Measurements from ENCODE around the gene TTN. TPM values are rescaled to one million over a fixed set of nuclear protein-coding genes. Genes with fewer than 3 reads are reported as not detected.

Gene TTN
- total and polyA plus RNA-seq, 2 donors (not counting 1 experiment from before 2014, with no cell fraction given), result 1.7 to 46.4 TPM

DNA sequence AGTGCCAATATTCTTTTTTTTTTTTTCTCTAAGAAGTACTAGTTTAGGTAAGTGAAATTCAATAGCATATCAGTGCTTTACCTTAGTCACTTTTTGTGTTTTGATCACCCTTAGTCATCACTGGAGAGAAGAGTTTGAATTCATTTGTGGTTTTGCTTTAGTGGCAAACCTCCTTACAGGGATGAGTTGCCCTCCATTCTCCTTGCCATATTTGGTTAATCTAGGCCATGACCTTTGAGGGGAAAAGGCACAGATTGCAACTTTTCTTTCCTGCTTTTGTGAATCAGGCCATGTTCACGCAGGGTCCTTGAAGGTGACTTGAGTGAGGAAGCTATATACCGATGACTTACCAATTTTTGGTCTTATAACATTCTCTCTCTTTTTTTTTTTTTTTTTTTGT is 292.6 kb downstream of the TTN start:
- CTCF ChIA-PET, result no interaction called here
- Mint-ChIP-seq H3K27me3 (no peaks in the 10 kb centered on the region), H3K4me1 (no peaks in the 10 kb centered on the region), H3K4me3 (no peak overlapping the region), H3K9me3 (ENCODE audit: insufficient read depth) (no peaks in the 10 kb centered on the region), H3K27ac (no peak overlapping the region)
- peaks cover 0 to 1% (median 0%) of the 10 kb centered on the region in 3 donors for H3K9me3 ChIP-seq (ENCODE audit: control extremely low read depth in 1 of 3, control insufficient read depth in 2 of 3, insufficient read depth in 1 of 3, low read length in 2 of 3)
- DNase-seq, result no peak
- no CpG with 5 or more reads among the region's 2 CpGs for WGBS (ENCODE audit: insufficient coverage)
- no peaks in the 10 kb centered on the region for H3K27me3 ChIP-seq (replicated peaks in 1 of 4; ENCODE audit: control extremely low read depth in 1 of 4, control insufficient read depth in 3 of 4, insufficient read depth in 4 of 4, low read length in 3 of 4)
- no peak overlapping the region for H3K4me3 ChIP-seq (ENCODE audit: control extremely low read depth in 1 of 5, extremely low read depth in 1 of 5, insufficient read depth in 1 of 5, low read depth in 2 of 5, low read length in 4 of 5)
- no peak overlapping the region for H3K9ac ChIP-seq (ENCODE audit: low read length)
- POLR2A ChIA-PET, result no interaction called here
- TF ChIP-seq, protein P1, sequence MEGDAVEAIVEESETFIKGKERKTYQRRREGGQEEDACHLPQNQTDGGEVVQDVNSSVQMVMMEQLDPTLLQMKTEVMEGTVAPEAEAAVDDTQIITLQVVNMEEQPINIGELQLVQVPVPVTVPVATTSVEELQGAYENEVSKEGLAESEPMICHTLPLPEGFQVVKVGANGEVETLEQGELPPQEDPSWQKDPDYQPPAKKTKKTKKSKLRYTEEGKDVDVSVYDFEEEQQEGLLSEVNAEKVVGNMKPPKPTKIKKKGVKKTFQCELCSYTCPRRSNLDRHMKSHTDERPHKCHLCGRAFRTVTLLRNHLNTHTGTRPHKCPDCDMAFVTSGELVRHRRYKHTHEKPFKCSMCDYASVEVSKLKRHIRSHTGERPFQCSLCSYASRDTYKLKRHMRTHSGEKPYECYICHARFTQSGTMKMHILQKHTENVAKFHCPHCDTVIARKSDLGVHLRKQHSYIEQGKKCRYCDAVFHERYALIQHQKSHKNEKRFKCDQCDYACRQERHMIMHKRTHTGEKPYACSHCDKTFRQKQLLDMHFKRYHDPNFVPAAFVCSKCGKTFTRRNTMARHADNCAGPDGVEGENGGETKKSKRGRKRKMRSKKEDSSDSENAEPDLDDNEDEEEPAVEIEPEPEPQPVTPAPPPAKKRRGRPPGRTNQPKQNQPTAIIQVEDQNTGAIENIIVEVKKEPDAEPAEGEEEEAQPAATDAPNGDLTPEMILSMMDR (IDR thresholded peaks at IDR 0.05), result no peak
- no peak for TF ChIP-seq EZH2 (IDR thresholded peaks at IDR 0.05; ENCODE audit: borderline replicate concordance, insufficient read depth, low read depth, low read length, poor library complexity, severe bottlenecking)
- H2AFZ ChIP-seq (ENCODE audit: insufficient read depth, low read depth, low read length, poor library complexity, severe bottlenecking), result no peak overlapping the region
- H3K4me2 ChIP-seq (replicated peaks; ENCODE audit: low read depth, low read length, poor library complexity, severe bottlenecking), result no peak overlapping the region
- H3K79me2 ChIP-seq (ENCODE audit: control insufficient read depth, insufficient read depth, low read length), result no peaks in the 10 kb centered on the region
- no peaks in the 10 kb centered on the region for H4K20me1 ChIP-seq (ENCODE audit: control insufficient read depth, insufficient read depth, low read length, poor library complexity, severe bottlenecking)
- H3K36me3 ChIP-seq (replicated peaks in 1 of 2; ENCODE audit: control extremely low read depth in 1 of 2, control insufficient read depth in 1 of 2, extremely low read depth in 1 of 2, insufficient read depth in 2 of 2, low read length in 1 of 2), result peaks cover 3 to 6% of the 10 kb centered on the region in 2 experiments
- H3K4me1 ChIP-seq (ENCODE audit: control insufficient read depth in 2 of 2, insufficient read depth in 2 of 2, low read length in 2 of 2), result no peaks in the 10 kb centered on the region
- H3K27ac ChIP-seq (ENCODE audit: low read length in 2 of 2), result no peak overlapping the region
- intact Hi-C loops (cut with micrococcal nuclease), result no loop called here
- ATAC-seq (ENCODE audit: low read depth), result no peak

DNA sequence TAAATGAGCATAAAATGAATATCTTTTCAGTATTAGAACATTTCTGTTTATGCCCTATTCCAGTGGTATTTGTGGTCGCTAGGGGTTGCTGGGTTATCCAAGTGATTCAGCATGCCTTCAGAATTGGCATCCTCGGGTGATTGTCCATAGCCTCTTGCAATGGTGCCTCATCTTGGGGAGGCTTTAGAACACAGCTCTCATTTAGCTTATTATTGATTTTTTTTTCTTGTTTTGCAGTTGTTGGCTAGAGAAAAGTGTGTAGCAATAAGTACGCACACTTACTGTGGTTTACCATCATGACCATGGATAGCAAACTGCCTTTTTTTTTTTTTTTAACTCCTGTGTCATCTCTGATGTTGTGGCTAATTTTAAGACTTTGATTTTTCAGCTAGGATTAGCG is 293.3 kb downstream of the TTN start:
- H3K27ac ChIP-seq (ENCODE audit: low read length in 2 of 2), result no peak overlapping the region
- no peak overlapping the region for H3K4me3 ChIP-seq (ENCODE audit: control extremely low read depth in 1 of 5, extremely low read depth in 1 of 5, insufficient read depth in 1 of 5, low read depth in 2 of 5, low read length in 4 of 5)
- H4K20me1 ChIP-seq (ENCODE audit: control insufficient read depth, insufficient read depth, low read length, poor library complexity, severe bottlenecking), result no peaks in the 10 kb centered on the region
- H3K27me3 ChIP-seq (replicated peaks in 1 of 4; ENCODE audit: control extremely low read depth in 1 of 4, control insufficient read depth in 3 of 4, insufficient read depth in 4 of 4, low read length in 3 of 4), result no peaks in the 10 kb centered on the region
- no peak overlapping the region for H2AFZ ChIP-seq (ENCODE audit: insufficient read depth, low read depth, low read length, poor library complexity, severe bottlenecking)
- H3K9ac ChIP-seq (ENCODE audit: low read length), result no peak overlapping the region
- no peaks in the 10 kb centered on the region for H3K9me3 Mint-ChIP-seq (ENCODE audit: insufficient read depth)
- no peak overlapping the region for H3K4me3 Mint-ChIP-seq
- ATAC-seq (ENCODE audit: low read depth), result no peak
- H3K79me2 ChIP-seq (ENCODE audit: control insufficient read depth, insufficient read depth, low read length), result no peaks in the 10 kb centered on the region
- peaks cover 0 to 1% (median 0%) of the 10 kb centered on the region in 3 donors for H3K9me3 ChIP-seq (ENCODE audit: control extremely low read depth in 1 of 3, control insufficient read depth in 2 of 3, insufficient read depth in 1 of 3, low read length in 2 of 3)
- intact Hi-C loops (cut with micrococcal nuclease), result no loop called here
- WGBS (ENCODE audit: insufficient coverage), result 100% methylated on average over 1 of the region's 4 CpGs
- DNase-seq, result no peak
- H3K27me3 Mint-ChIP-seq, result no peaks in the 10 kb centered on the region
- H3K4me2 ChIP-seq (replicated peaks; ENCODE audit: low read depth, low read length, poor library complexity, severe bottlenecking), result no peak overlapping the region
- ChIA-PET CTCF (no interaction called here), POLR2A (interaction anchor here (0.6 kb wide), 1 partner anchor 62 kb away, joined by 3 read pairs; no protein-coding TSS in a partner anchor)
- no peaks in the 10 kb centered on the region for H3K4me1 Mint-ChIP-seq
- no peak overlapping the region for H3K27ac Mint-ChIP-seq
- H3K4me1 ChIP-seq (ENCODE audit: control insufficient read depth in 2 of 2, insufficient read depth in 2 of 2, low read length in 2 of 2), result no peaks in the 10 kb centered on the region
- H3K36me3 ChIP-seq (replicated peaks in 1 of 2; ENCODE audit: control extremely low read depth in 1 of 2, control insufficient read depth in 1 of 2, extremely low read depth in 1 of 2, insufficient read depth in 2 of 2, low read length in 1 of 2), result peaks cover 3 to 6% of the 10 kb centered on the region in 2 experiments
- no peak for TF ChIP-seq EZH2 (IDR thresholded peaks at IDR 0.05; ENCODE audit: borderline replicate concordance, insufficient read depth, low read depth, low read length, poor library complexity, severe bottlenecking)
- TF ChIP-seq, protein P1 (IDR thresholded peaks at IDR 0.05), result no peak

Measured in B cell (primary cell).